Epithelial cell of proximal tubule (primary cell): ENCODE measurements around the gene C11orf21. TPM values are rescaled to one million over a fixed set of nuclear protein-coding genes. Genes with fewer than 3 reads are reported as not detected.
A peak's percentile ranks its signal among the peaks of the same experiment; 100 is the strongest.

Experiments used
- DNase-seq: peaks from one replicate; pipeline ENCODE4 v3.0.0-alpha.2; 2011; ENCODE audit warnings: low read depth
- H3K4me3 ChIP-seq: 2 replicates; pipeline ENCODE4 v1.5.1; 2011; ENCODE audit warnings: low read depth, mild to moderate bottlenecking, low read length
- total RNA-seq: library from RNA; depleted of rRNA; stranded (reverse); fragments of >200 nt; gene quantifications from 2 replicates; pipeline ENCODE4 v1.2.3, GENCODE V29; 2015
- TF ChIP-seq, protein P1 (sequence below): conservative IDR thresholded peaks from 2 replicates; pipeline ENCODE4 v1.5.1; 2012; ENCODE audit warnings: low read depth, mild to moderate bottlenecking, low read length

The C11orf21 gene
- total RNA-seq, 1 donor from 2014 or later: not detected

DNA sequence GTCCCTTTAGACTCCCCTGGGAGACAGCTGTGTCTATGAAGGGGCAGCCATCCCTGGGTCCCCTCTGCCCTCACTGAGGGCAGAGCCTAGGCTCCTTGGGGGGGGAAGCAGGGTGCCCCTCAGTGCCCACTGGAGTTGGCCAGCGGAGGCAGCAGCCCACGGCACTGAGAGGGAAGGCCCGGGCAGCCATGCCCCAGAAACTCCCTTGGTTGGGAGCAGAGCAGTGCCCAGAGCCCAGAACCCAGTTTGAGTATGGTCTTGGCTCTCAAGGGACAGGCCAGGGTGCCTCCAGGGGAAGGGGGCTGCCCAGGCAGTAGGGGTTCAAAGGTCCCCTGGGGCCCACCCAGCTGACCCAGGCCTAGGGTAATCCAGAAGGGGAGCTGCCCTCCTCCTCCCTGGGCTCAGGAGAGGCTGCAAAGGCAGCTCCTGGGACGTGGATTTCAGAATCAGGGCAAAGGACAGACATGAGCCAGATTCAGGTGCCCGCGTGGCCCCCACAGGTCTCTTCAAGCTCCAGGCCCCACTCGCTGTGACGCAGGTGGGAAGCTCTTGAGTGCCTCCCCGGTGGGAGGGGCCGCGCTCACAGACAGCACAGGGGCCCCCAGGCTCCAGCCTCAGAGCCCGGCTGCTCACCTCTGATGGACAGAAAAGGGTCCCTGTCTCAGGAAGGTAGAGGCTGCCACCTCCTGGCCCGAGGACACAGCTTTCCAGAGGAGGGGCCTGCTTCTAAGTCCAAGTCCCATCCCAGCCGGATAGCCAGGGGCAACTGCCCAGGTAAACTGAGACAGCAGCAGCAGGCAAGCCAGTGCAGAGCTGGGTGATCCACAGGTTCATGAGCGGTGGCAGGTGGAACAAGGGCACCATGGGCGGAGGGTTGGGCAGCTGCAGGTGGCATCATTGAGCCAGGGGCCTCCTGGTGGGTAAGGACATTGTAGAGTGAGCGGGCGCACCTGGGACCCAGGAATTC is 2.6 kb downstream of the C11orf21 start:
- no peak overlapping the region for H3K4me3 ChIP-seq
- DNase-seq: no peak
- TF ChIP-seq, protein P1, sequence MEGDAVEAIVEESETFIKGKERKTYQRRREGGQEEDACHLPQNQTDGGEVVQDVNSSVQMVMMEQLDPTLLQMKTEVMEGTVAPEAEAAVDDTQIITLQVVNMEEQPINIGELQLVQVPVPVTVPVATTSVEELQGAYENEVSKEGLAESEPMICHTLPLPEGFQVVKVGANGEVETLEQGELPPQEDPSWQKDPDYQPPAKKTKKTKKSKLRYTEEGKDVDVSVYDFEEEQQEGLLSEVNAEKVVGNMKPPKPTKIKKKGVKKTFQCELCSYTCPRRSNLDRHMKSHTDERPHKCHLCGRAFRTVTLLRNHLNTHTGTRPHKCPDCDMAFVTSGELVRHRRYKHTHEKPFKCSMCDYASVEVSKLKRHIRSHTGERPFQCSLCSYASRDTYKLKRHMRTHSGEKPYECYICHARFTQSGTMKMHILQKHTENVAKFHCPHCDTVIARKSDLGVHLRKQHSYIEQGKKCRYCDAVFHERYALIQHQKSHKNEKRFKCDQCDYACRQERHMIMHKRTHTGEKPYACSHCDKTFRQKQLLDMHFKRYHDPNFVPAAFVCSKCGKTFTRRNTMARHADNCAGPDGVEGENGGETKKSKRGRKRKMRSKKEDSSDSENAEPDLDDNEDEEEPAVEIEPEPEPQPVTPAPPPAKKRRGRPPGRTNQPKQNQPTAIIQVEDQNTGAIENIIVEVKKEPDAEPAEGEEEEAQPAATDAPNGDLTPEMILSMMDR: peak; percentile 65

DNA sequence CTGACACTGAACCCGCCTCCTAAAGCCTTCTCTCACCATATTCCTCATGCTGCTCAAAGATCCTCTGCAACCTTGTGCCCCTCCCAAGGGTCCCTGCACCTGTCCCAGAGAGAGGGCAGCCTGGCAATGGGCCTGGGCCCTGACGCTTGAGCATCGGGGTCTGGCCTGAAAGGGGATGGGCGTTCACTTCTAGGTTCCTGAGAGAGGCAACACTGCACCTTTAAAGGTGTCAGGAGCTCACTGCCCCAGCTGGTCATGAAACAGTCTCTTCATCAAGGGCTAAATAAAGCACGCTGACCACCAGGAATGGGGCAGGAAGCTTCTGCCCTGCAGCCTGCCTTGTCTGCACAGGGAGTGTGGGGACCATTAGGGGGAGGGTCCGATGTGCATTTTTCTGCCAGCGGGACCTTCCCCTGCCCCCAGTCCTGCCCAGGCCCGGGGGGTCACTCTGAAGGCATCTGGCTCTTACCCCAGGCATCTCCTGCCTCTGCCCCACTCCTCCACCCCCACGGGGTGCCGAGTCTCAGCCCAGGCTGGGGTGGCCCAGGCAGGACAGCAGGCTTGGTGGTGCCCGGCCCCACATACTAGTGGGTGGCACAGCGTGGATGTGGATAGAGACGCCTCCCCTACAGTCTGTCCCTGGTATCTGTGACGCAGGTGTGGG is 3.5 kb downstream of the C11orf21 start:
- no peak for DNase-seq
- TF ChIP-seq, protein P1: no peak
- no peak overlapping the region for H3K4me3 ChIP-seq

DNA sequence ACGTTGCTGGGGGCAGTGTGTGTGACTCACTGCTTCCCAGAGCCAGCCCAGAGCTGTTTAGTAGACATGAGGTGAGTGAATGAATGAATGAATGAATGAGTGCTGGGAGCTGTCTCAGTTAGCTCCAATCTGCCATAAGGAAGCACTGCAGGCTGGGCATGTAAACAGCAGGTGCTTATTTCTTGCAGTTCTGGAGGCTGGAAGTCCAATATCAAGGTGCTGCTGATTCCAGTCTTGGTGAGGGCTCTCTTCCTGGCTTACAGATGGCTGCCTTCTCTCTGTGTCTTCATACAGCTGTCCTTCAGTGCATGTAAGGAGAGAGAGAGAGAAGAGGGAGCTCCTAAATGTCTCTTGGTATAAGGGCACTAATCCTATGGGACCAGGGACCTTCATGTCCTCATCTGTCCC is 4.1 kb downstream of the C11orf21 start:
- TF ChIP-seq, protein P1: no peak
- no peak for DNase-seq
- H3K4me3 ChIP-seq: no peak overlapping the region

DNA sequence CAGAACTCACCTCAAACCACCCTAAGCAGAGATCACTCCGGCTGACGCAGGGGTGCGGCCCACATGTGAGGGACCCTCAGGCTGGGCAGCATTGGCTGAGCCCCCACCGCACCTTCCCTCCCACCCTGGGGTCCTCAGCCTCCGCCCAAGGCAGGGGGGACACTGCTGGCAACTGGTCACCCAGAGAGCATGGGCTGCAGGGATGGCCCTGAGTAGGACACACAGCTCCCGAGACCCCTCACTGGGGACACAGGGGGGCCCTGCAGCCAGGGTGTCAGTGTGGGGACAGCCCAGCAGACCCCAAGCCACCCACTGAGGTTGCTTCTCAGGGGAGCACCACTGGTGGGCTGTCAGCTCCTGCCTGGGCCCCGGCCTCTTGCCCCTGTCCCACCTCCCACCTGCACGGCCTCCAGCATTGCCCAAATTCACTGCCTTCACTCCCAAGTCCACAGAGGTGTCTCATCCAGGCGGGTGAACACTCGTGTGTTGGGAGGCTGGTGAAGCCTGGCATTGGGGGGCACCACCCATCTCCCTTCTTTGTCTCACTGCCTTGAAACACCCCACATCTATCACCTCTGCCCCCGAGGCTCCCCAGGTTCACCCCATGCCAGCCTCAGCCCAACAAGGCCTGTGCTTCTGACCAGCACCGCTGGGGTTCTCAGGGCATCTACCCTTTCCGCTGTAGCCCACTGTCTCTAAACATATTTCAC is 4.7 kb downstream of the C11orf21 start:
- no peak overlapping the region for H3K4me3 ChIP-seq
- TF ChIP-seq, protein P1: no peak
- no peak for DNase-seq

DNA sequence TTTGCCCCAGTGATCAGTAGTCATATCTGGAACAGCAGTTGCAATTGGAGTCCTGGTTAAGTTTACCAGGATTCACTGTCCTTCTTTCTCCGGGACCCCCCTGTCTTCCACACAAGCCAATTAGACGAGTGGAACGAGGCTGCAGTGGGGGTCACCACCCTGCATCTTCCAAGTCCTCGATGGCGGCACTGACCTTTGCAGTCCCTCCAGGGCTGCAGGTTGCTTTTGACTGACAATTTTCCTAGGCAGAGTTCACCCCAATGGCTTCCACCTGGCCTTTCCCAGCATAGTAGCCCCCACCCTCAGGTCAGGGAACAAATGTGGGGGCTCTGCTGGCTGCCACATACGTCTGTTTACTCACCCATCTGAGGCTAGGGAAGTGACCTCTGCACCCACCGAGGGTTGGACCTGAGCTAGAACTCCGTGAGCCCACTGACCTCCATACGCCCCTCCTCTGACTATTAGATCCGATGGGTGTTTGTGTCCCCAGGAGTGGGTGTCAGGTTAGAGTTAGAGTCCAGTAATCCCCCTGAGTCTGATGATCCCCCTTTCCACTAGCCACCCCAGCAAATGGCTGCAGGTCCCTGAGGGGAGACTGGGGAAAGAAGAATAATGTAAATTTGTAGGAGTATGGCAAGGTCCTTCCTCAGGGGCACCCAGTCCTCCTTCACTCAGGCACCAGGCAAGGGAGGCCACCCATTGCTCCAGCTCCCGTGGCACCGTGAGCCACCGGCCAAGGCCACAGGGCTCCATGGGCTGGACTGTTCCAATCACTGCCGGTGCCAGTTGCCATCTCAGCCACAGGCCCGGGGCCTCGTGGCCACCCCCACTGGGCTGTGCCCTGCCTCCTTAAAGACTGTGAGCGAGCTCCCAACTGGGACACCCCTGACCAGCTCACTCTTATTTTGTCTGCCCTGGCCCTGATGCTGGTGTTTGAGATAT is 5.5 kb downstream of the C11orf21 start:
- H3K4me3 ChIP-seq: no peak overlapping the region
- DNase-seq: no peak
- TF ChIP-seq, protein P1: no peak

DNA sequence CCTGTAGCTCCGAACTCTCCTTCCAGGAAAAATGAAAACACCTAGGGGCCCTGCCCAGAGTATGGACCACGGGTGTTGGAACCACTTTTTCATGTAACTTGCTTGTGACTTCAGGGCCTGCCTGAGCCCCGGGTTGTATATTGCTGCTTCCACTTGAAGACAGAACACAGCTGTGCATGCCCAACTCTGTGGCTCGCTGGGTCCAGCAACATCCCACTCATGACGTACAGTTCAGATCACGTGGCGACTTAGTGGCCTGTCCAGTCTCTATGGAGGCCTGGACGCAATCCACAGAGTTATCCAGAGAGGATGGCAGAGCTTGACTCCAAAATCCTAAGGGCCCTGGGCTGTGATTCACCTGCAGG is 6.8 kb downstream of the C11orf21 start:
- H3K4me3 ChIP-seq: no peak overlapping the region
- TF ChIP-seq, protein P1: no peak
- DNase-seq: no peak
